Measurements from ENCODE around the gene PAWR. TPM values are rescaled to one million over a fixed set of nuclear protein-coding genes. Genes with fewer than 3 reads are reported as not detected.

The PAWR gene
- total RNA-seq, 1 donor from 2014 or later: 103 TPM

GRCh38 chr12:79692860-79693577 is 2.3 kb upstream of the PAWR start:
- H3K36me3 Mint-ChIP-seq: no peaks in the 10 kb centered on the region
- H3K4me3 Mint-ChIP-seq: no peak overlapping the region
- Histone ChIP-seq H3K4me2 (peak overlapping the region; percentile 92), H3K4me3 (peak overlapping the region; percentile 94), H3K4me1 (peaks cover 19% of the 10 kb centered on the region), H3K36me3 (no peaks in the 10 kb centered on the region), H3K9ac (no peak overlapping the region), H4K20me1 (ENCODE audit: low read depth) (peaks cover 11% of the 10 kb centered on the region), H3K27ac (no peak overlapping the region), H3K79me2 (ENCODE audit: low read depth) (peaks cover 23% of the 10 kb centered on the region), H3K9me3 (ENCODE audit: low read depth) (no peaks in the 10 kb centered on the region), H3K27me3 (no peaks in the 10 kb centered on the region), H2AFZ (replicated peaks) (peak overlapping the region; percentile 91), H3F3A (ENCODE audit: low read depth) (peaks cover 46% of the 10 kb centered on the region)
- no peak for TF ChIP-seq EZH2phosphoT487 (IDR thresholded peaks at IDR 0.05)
- no peak for TF ChIP-seq EZH2 (IDR thresholded peaks at IDR 0.05)
- no peak for TF ChIP-seq CTCF (IDR thresholded peaks at IDR 0.05)
- peaks cover 2% of the 10 kb centered on the region for H3K9me3 Mint-ChIP-seq
- no peak for DNase-seq (ENCODE audit: low spot score)
- no peak overlapping the region for H3K27ac Mint-ChIP-seq
- peaks cover 16% of the 10 kb centered on the region for H3K4me1 Mint-ChIP-seq
- H3K27me3 Mint-ChIP-seq (ENCODE audit: insufficient read depth, low read depth): peaks cover 2% of the 10 kb centered on the region

- Mint-ChIP-seq H3K4me3 (peak overlapping the region; percentile 96), H3K27me3 (ENCODE audit: insufficient read depth, low read depth) (peaks cover 2% of the 10 kb centered on the region), H3K36me3 (no peaks in the 10 kb centered on the region), H3K27ac (no peak overlapping the region), H3K9me3 (peaks cover 2% of the 10 kb centered on the region), H3K4me1 (peaks cover 29% of the 10 kb centered on the region)
- peak overlapping the region; percentile 92 for H3K4me2 ChIP-seq
- H4K20me1 ChIP-seq (ENCODE audit: low read depth): peaks cover 22% of the 10 kb centered on the region
- H2AFZ ChIP-seq (replicated peaks): peak overlapping the region; percentile 91
- H3K4me1 ChIP-seq: peaks cover 27% of the 10 kb centered on the region
- H3K27me3 ChIP-seq: no peaks in the 10 kb centered on the region
- H3K36me3 ChIP-seq: no peaks in the 10 kb centered on the region
- H3K4me3 ChIP-seq: peak overlapping the region; percentile 94
- H3K9ac ChIP-seq: peak overlapping the region; percentile 43
- peaks cover 37% of the 10 kb centered on the region for H3K79me2 ChIP-seq (ENCODE audit: low read depth)
- peaks cover 44% of the 10 kb centered on the region for H3F3A ChIP-seq (ENCODE audit: low read depth)
- peak overlapping the region; percentile 91 for H3K27ac ChIP-seq
- DNase-seq (ENCODE audit: low spot score): no peak
- no peaks in the 10 kb centered on the region for H3K9me3 ChIP-seq (ENCODE audit: low read depth)
- TF ChIP-seq CTCF (IDR thresholded peaks at IDR 0.05): no peak
- no peak for TF ChIP-seq EZH2phosphoT487 (IDR thresholded peaks at IDR 0.05)
- TF ChIP-seq EZH2 (IDR thresholded peaks at IDR 0.05): no peak
These were observed 916 bp upstream of the PAWR start for GRCh38 chr12:79691511-79692248.

- Histone ChIP-seq H3K4me2 (peak overlapping the region; percentile 98), H3K9ac (peak overlapping the region; percentile 64), H3K4me1 (peaks cover 36% of the 10 kb centered on the region), H3F3A (ENCODE audit: low read depth) (peaks cover 39% of the 10 kb centered on the region), H3K79me2 (ENCODE audit: low read depth) (peaks cover 52% of the 10 kb centered on the region), H4K20me1 (ENCODE audit: low read depth) (peaks cover 37% of the 10 kb centered on the region), H3K27ac (peak overlapping the region; percentile 99), H3K27me3 (no peaks in the 10 kb centered on the region), H3K4me3 (peak overlapping the region; percentile 94), H3K36me3 (no peaks in the 10 kb centered on the region), H3K9me3 (ENCODE audit: low read depth) (no peaks in the 10 kb centered on the region), H2AFZ (replicated peaks) (peak overlapping the region; percentile 96)
- Mint-ChIP-seq H3K36me3 (no peaks in the 10 kb centered on the region), H3K27ac (no peak overlapping the region), H3K4me1 (peaks cover 35% of the 10 kb centered on the region), H3K9me3 (no peaks in the 10 kb centered on the region), H3K4me3 (peak overlapping the region; percentile 94), H3K27me3 (ENCODE audit: insufficient read depth, low read depth) (peaks cover 2% of the 10 kb centered on the region)
- DNase-seq (ENCODE audit: low spot score): peak; percentile 84
- TF ChIP-seq CTCF (IDR thresholded peaks at IDR 0.05) (no peak), EZH2 (IDR thresholded peaks at IDR 0.05) (no peak), EZH2phosphoT487 (IDR thresholded peaks at IDR 0.05) (no peak)
These were observed 574 bp downstream of the PAWR start for GRCh38 chr12:79690142-79690637.

All from neural progenitor cell (in vitro differentiated cells).